Motor neuron (in vitro differentiated cells): Measurements from ENCODE around the gene MYH16. TPM values are rescaled to one million over a fixed set of nuclear protein-coding genes. Genes with fewer than 3 reads are reported as not detected.
A peak's percentile ranks its signal among the peaks of the same experiment; 100 is the strongest.
"Not testable (repeated sequence)": the region's sequence is repeated elsewhere in the genome, so short reads cannot be mapped to it uniquely, and the experiment has no call there.

Source experiments
- ATAC-seq, 8 experiments: fragments of 200-7000 bp; cut with Tn5 transposase; replicated peaks in 6 of 8; 2 replicates each; pipeline ENCODE4 v1.8.0; 2021; ENCODE audit warnings: mild to moderate bottlenecking in 8 of 8, moderate library complexity in 8 of 8
- H3K27ac ChIP-seq, 2 donors: fragments of 250-450 bp; sonication (Bioruptor Pico); 2 replicates each; pipeline ENCODE4 v1.9.0; 2021; ENCODE audit warnings: antibody characterized with exemption in 2 of 2, mild to moderate bottlenecking in 2 of 2, moderate library complexity in 1 of 2
- H3K4me1 ChIP-seq, 2 donors: fragments of 250-450 bp; sonication (Bioruptor Pico); replicated peaks in 1 of 2; 2 replicates each; pipeline ENCODE4 v1.6.1; 2021; ENCODE audit warnings: antibody characterized with exemption in 2 of 2, mild to moderate bottlenecking in 2 of 2, moderate library complexity in 1 of 2
- H3K4me3 ChIP-seq, 5 donors: fragments of 250-450 bp; sonication (Bioruptor Pico); 2 replicates each; pipeline ENCODE4 v1.9.0; 2021; ENCODE audit warnings: antibody characterized with exemption in 5 of 5, mild to moderate bottlenecking in 5 of 5, moderate library complexity in 4 of 5
- WGBS, 10 experiments: fragments of 450-650 bp; shearing (Covaris generic); methylation state at CpG; one replicate each; pipeline ENCODE4 v1.0.0; 2022; 5-methylcytosine and 5-hydroxymethylcytosine counted together
- in situ Hi-C, 9 experiments: fragments of 400-800 bp; cut with MboI; loops; one replicate each; pipeline ENCODE4 v1.15.0; 2021; ENCODE audit warnings: low sequenced_read_pairs in 9 of 9, low pct_unique_long_range_greater_than_20kb in 2 of 9; ENCODE audit not compliant: unreplicated experiment in 9 of 9
- total RNA-seq, 8 experiments: library from RNA; unstranded; fragments of 300-600 nt; gene quantifications; 2 replicates each; pipeline versions ENCODE4 v1.2.3 to v1.2.4, GENCODE V29; 2022

MYH16 gene
- total RNA-seq, 8 experiments from 2014 or later = 0.10 to 0.52 (median 0.14) TPM; not detected in 3

- H3K4me3 ChIP-seq = no peak overlapping the region
- in situ Hi-C loops = no loop called here
- no peaks in the 10 kb centered on the region for H3K4me1 ChIP-seq
- ATAC-seq = peak in 2 of 8 experiments; percentile 98 to 99
- no peak overlapping the region for H3K27ac ChIP-seq
- 0 to 100% (median 27%) methylated on average over 1 to 3 of the region's 5 CpGs; no CpG with 5 or more reads in 2 of the 10 experiments for WGBS, 10 experiments
These were observed 5.2 kb upstream of the MYH16 start for GRCh38 chr7:99267481-99267840.

GRCh38 chr7:99267841-99268576, 4.6 kb upstream of the MYH16 start:
- H3K4me3 ChIP-seq = no peak overlapping the region
- no peak overlapping the region for H3K27ac ChIP-seq
- WGBS, 10 experiments = 20 to 94% (median 77%) methylated on average over 1 to 8 of the region's 17 CpGs; no CpG with 5 or more reads in 2 of the 10 experiments
- in situ Hi-C loops = no loop called here
- peak in 2 of 8 experiments; percentile 50 to 74 for ATAC-seq
- no peaks in the 10 kb centered on the region for H3K4me1 ChIP-seq

GRCh38 chr7:99268577-99268908, 4.1 kb upstream of the MYH16 start:
- in situ Hi-C loops = no loop called here
- no peak for ATAC-seq
- Histone ChIP-seq H3K4me1 (no peaks in the 10 kb centered on the region), H3K27ac (no peak overlapping the region), H3K4me3 (no peak overlapping the region)
- 20 to 100% (median 77%) methylated on average over 1 to 4 of the region's 4 CpGs; no CpG with 5 or more reads in 5 of the 10 experiments for WGBS, 10 experiments

- Histone ChIP-seq H3K4me3 (no peak overlapping the region), H3K4me1 (no peaks in the 10 kb centered on the region), H3K27ac (no peak overlapping the region)
- ATAC-seq = no peak
- in situ Hi-C loops = no loop called here
- 62 to 89% (median 75%) methylated on average over 4 to 9 of the region's 16 CpGs; no CpG with 5 or more reads in 6 of the 10 experiments for WGBS, 10 experiments
These were observed 1.9 kb upstream of the MYH16 start for GRCh38 chr7:99270702-99271101.

GRCh38 chr7:99273561-99273960, 922 bp downstream of the MYH16 start:
- 50 to 100% (median 86%) methylated on average over 1 of the region's 1 CpG; no CpG with 5 or more reads in 1 of the 10 experiments for WGBS, 10 experiments
- H3K4me3 ChIP-seq, H3K27ac ChIP-seq, H3K4me1 ChIP-seq, in situ Hi-C loops, ATAC-seq: not testable (repeated sequence)

GRCh38 chr7:99274908-99275307, 2.3 kb downstream of the MYH16 start:
- in situ Hi-C loops, H3K27ac ChIP-seq, H3K4me1 ChIP-seq, H3K4me3 ChIP-seq, ATAC-seq: not testable (repeated sequence)
- 67 to 96% (median 84%) methylated on average over 1 to 6 of the region's 7 CpGs; no CpG with 5 or more reads in 6 of the 10 experiments for WGBS, 10 experiments

- in situ Hi-C loops = no loop called here
- WGBS, 10 experiments = 84 to 100% (median 94%) methylated on average over 2 to 6 of the region's 7 CpGs; no CpG with 5 or more reads in 5 of the 10 experiments
These were observed 2.9 kb downstream of the MYH16 start for GRCh38 chr7:99275496-99275895.

GRCh38 chr7:99278180-99278579, 5.5 kb downstream of the MYH16 start:
- H3K4me3 ChIP-seq = no peak overlapping the region
- no peak for ATAC-seq
- WGBS, 10 experiments = 13 to 100% (median 68%) methylated on average over 1 to 4 of the region's 5 CpGs; no CpG with 5 or more reads in 2 of the 10 experiments

More at GRCh38 chr7:99275496-99275895, 2.9 kb downstream of the MYH16 start:
- no peak overlapping the region for H3K4me3 ChIP-seq
- no peaks in the 10 kb centered on the region for H3K4me1 ChIP-seq
- no peak overlapping the region for H3K27ac ChIP-seq
- ATAC-seq = no peak

GRCh38 chr7:99284165-99284564, 11.5 kb downstream of the MYH16 start:
- H3K4me3 ChIP-seq, ATAC-seq, H3K27ac ChIP-seq, H3K4me1 ChIP-seq, in situ Hi-C loops: not testable (repeated sequence)
- 67 to 100% (median 94%) methylated on average over 1 to 4 of the region's 4 CpGs; no CpG with 5 or more reads in 5 of the 10 experiments for WGBS, 10 experiments

More at GRCh38 chr7:99278180-99278579, 5.5 kb downstream of the MYH16 start:
- Histone ChIP-seq H3K4me1 (no peaks in the 10 kb centered on the region), H3K27ac (no peak overlapping the region)
- in situ Hi-C loops = no loop called here

- in situ Hi-C loops = no loop called here
- WGBS, 10 experiments = 60 to 100% (median 95%) methylated on average over 1 to 16 of the region's 23 CpGs; no CpG with 5 or more reads in 2 of the 10 experiments
- Histone ChIP-seq H3K4me1 (no peaks in the 10 kb centered on the region), H3K27ac (no peak overlapping the region), H3K4me3 (no peak overlapping the region)
- no peak for ATAC-seq
These were observed 15.3 kb downstream of the MYH16 start for GRCh38 chr7:99287779-99288534.

- 58 to 100% (median 71%) methylated on average over 1 to 6 of the region's 9 CpGs; no CpG with 5 or more reads in 5 of the 10 experiments for WGBS, 10 experiments
- Histone ChIP-seq H3K4me3 (no peak overlapping the region), H3K27ac (no peak overlapping the region), H3K4me1 (no peaks in the 10 kb centered on the region)
- in situ Hi-C loops = no loop called here
- ATAC-seq = no peak
These were observed 16.5 kb downstream of the MYH16 start for GRCh38 chr7:99289185-99289584.

GRCh38 chr7:99290148-99290547, 17.5 kb downstream of the MYH16 start:
- H3K4me3 ChIP-seq, H3K4me1 ChIP-seq, ATAC-seq, H3K27ac ChIP-seq, in situ Hi-C loops: not testable (repeated sequence)
- 78 to 100% (median 94%) methylated on average over 1 to 2 of the region's 3 CpGs; no CpG with 5 or more reads in 3 of the 10 experiments for whole genome bisulfite sequencing, 10 experiments

- no peak for ATAC-seq
- Histone ChIP-seq H3K27ac (no peak overlapping the region), H3K4me1 (no peaks in the 10 kb centered on the region), H3K4me3 (no peak overlapping the region)
- in situ Hi-C loops = no loop called here
- 63 to 100% (median 95%) methylated on average over 1 to 4 of the region's 10 CpGs; no CpG with 5 or more reads in 4 of the 10 experiments for WGBS, 10 experiments
These were observed 18.5 kb downstream of the MYH16 start for GRCh38 chr7:99290980-99291607.
